H1 (cell line): ENCODE measurements around the gene SRRM3. TPM values are rescaled to one million over a fixed set of nuclear protein-coding genes. Genes with fewer than 3 reads are reported as not detected.

Experiments used
- CTCF ChIA-PET: fragments of 300-600 bp; sonication (Branson Sonifier 250); formaldehyde crosslinking; loops from one replicate; lab custom pipeline; 2021; ENCODE audit not compliant: partially characterized antibody; lab: Charles Lee
- POLR2A ChIA-PET: fragments of 300-600 bp; sonication (Branson Sonifier 250); formaldehyde crosslinking; loops from one replicate; lab custom pipeline; 2021; ENCODE audit warnings: inconsistent platforms; ENCODE audit not compliant: partially characterized antibody; lab: Charles Lee
- DNase-seq, 2 experiments: peaks; one replicate each; pipeline versions ENCODE4 v3.0.0 to v3.0.0-alpha.2; 2010 to 2022; ENCODE audit warnings: low spot score in 2 of 2, low read depth in 1 of 2, mixed read lengths in 1 of 2
- FAIRE-seq: peaks from 2 replicates; lab custom pipeline; 2011; peaks lifted over from hg19 to GRCh38; lab: Jason Lieb, UNC
- H2AFZ ChIP-seq: 2 replicates; pipeline ENCODE4 v1.8.1; 2012; ENCODE audit warnings: low read length, inconsistent platforms
- H2AK5ac ChIP-seq: 2 replicates; pipeline ENCODE4 v1.6.1; 2013; ENCODE audit warnings: low read depth, low read length
- H2BK120ac ChIP-seq: replicated peaks from 2 replicates; pipeline ENCODE3; 2013; ENCODE audit warnings: low read depth, low read length, inconsistent platforms
- H2BK12ac ChIP-seq: 2 replicates; pipeline ENCODE4 v1.6.1; 2013; ENCODE audit warnings: low read depth, low read length
- H2BK15ac ChIP-seq: 2 replicates; pipeline ENCODE4 v1.6.1; 2013; ENCODE audit warnings: low read length
- H2BK20ac ChIP-seq: 2 replicates; pipeline ENCODE4 v1.6.1; 2013; ENCODE audit warnings: low read length
- H2BK5ac ChIP-seq: 2 replicates; pipeline ENCODE4 v1.6.1; 2013; ENCODE audit warnings: low read depth, low read length
- H3K14ac ChIP-seq: 2 replicates; pipeline ENCODE4 v1.6.1; 2013; ENCODE audit warnings: inconsistent platforms; ENCODE audit not compliant: insufficient read length
- H3K18ac ChIP-seq: 2 replicates; pipeline ENCODE4 v1.6.1; 2013; ENCODE audit warnings: low read length; ENCODE audit errors: extremely low read depth
- H3K23ac ChIP-seq: 2 replicates; pipeline ENCODE4 v1.6.1; 2013; ENCODE audit warnings: inconsistent platforms; ENCODE audit not compliant: insufficient read length
- H3K23me2 ChIP-seq: 2 replicates; pipeline ENCODE4 v1.6.1; 2013; ENCODE audit warnings: low read depth, low read length
- H3K27ac ChIP-seq: 2 replicates; pipeline ENCODE4 v1.6.1; 2011; ENCODE audit warnings: low read depth, low read length, inconsistent platforms
- H3K27me3 ChIP-seq, 4 experiments: replicated peaks in 1 of 4; 1 replicate in 1 of 4; 2 replicates in 3 of 4; pipeline versions ENCODE4 v1.6.1 to v1.8.1; 2011 to 2013; ENCODE audit warnings: low read length in 3 of 4, mild to moderate bottlenecking in 3 of 4, inconsistent platforms in 2 of 4, mixed read lengths in 2 of 4, moderate library complexity in 1 of 4; ENCODE audit not compliant: control insufficient read depth in 3 of 4, insufficient read depth in 3 of 4; ENCODE audit errors: extremely low read depth in 1 of 4
- H3K36me3 ChIP-seq, 4 experiments: 2 replicates each; pipeline versions ENCODE4 v1.6.1 to v1.8.1; 2011 to 2013; ENCODE audit warnings: mild to moderate bottlenecking in 4 of 4, low read length in 3 of 4, moderate library complexity in 2 of 4, control low read depth in 1 of 4, inconsistent platforms in 1 of 4; ENCODE audit not compliant: insufficient read depth in 4 of 4, control insufficient read depth in 2 of 4
- H3K4ac ChIP-seq: replicated peaks from 2 replicates; pipeline ENCODE3; 2013; ENCODE audit warnings: low read length, low read depth, mixed read lengths, inconsistent platforms; ENCODE audit not compliant: insufficient read length
- H3K4me1 ChIP-seq, 4 experiments: replicated peaks in 1 of 4; 1 replicate in 1 of 4; 2 replicates in 3 of 4; pipeline versions ENCODE4 v1.6.1 to v1.8.1; 2011 to 2013; ENCODE audit warnings: low read length in 3 of 4, inconsistent platforms in 2 of 4, mixed read lengths in 1 of 4; ENCODE audit not compliant: insufficient read depth in 4 of 4, control insufficient read depth in 3 of 4
- H3K4me2 ChIP-seq, 2 experiments: 2 replicates each; pipeline versions ENCODE4 v1.6.1 to v1.8.1; 2011 to 2013; ENCODE audit warnings: low read depth in 2 of 2, low read length in 2 of 2, control low read depth in 1 of 2, inconsistent platforms in 1 of 2, mild to moderate bottlenecking in 1 of 2; ENCODE audit not compliant: insufficient read depth in 1 of 2
- H3K4me3 ChIP-seq, 4 experiments: fragments of 200-600, 300-600 bp in 1 of 4; sonication (generic), shearing (Covaris generic), sonication (Bioruptor Twin) in 1 of 4; 2 replicates each; pipeline versions ENCODE4 v1.5.1 to v1.8.1; 2011 to 2016; ENCODE audit warnings: low read length in 4 of 4, low read depth in 3 of 4, control low read depth in 2 of 4, inconsistent platforms in 2 of 4, mild to moderate bottlenecking in 2 of 4, mixed read lengths in 1 of 4, moderate library complexity in 1 of 4; ENCODE audit not compliant: insufficient read depth in 2 of 4; ENCODE audit errors: extremely low read depth in 1 of 4
- H3K56ac ChIP-seq: replicated peaks from 2 replicates; pipeline ENCODE3; 2013; ENCODE audit warnings: low read depth, mild to moderate bottlenecking, mixed read lengths, low read length, inconsistent platforms; ENCODE audit not compliant: insufficient read length
- H3K79me1 ChIP-seq: 2 replicates; pipeline ENCODE4 v1.6.1; 2013; ENCODE audit warnings: low read depth, low read length, control low read depth
- H3K79me2 ChIP-seq, 2 experiments: 2 replicates each; pipeline versions ENCODE4 v1.6.1 to v1.8.1; 2012 to 2013; ENCODE audit warnings: low read length in 2 of 2, mild to moderate bottlenecking in 2 of 2, inconsistent platforms in 1 of 2; ENCODE audit not compliant: insufficient read depth in 2 of 2, control insufficient read depth in 1 of 2
- H3K9ac ChIP-seq, 4 experiments: replicated peaks in 1 of 4; 1 replicate in 1 of 4; 2 replicates in 3 of 4; pipeline versions ENCODE4 v1.6.1 to v1.8.1; 2011 to 2013; ENCODE audit warnings: low read depth in 3 of 4, low read length in 3 of 4, control low read depth in 2 of 4, mild to moderate bottlenecking in 2 of 4, moderate library complexity in 2 of 4, inconsistent platforms in 1 of 4; ENCODE audit errors: extremely low read depth in 1 of 4
- H3K9me3 ChIP-seq, 2 experiments: 2 replicates each; pipeline versions ENCODE4 v1.6.1 to v1.8.1; 2012 to 2013; ENCODE audit warnings: mild to moderate bottlenecking in 2 of 2, moderate library complexity in 2 of 2, control low read depth in 1 of 2, inconsistent platforms in 1 of 2, low read depth in 1 of 2, low read length in 1 of 2, mixed read lengths in 1 of 2; ENCODE audit not compliant: insufficient read depth in 2 of 2
- H4K20me1 ChIP-seq, 2 experiments: replicated peaks in 1 of 2; 2 replicates each; pipeline versions ENCODE3 to v1.8.1; 2011 to 2013; ENCODE audit warnings: inconsistent platforms in 2 of 2, low read length in 2 of 2, mild to moderate bottlenecking in 1 of 2; ENCODE audit not compliant: insufficient read depth in 2 of 2, control insufficient read depth in 1 of 2
- H4K5ac ChIP-seq: 2 replicates; pipeline ENCODE4 v1.6.1; 2013; ENCODE audit warnings: low read length, low read depth, mixed read lengths, inconsistent platforms; ENCODE audit not compliant: insufficient read length
- H4K8ac ChIP-seq: 2 replicates; pipeline ENCODE4 v1.8.0; 2013; ENCODE audit warnings: mild to moderate bottlenecking, moderate library complexity, low read length, inconsistent platforms; ENCODE audit not compliant: insufficient read depth; ENCODE audit errors: extremely low read depth
- H4K91ac ChIP-seq: replicated peaks from 2 replicates; pipeline ENCODE3; 2013; ENCODE audit warnings: low read length, mixed read lengths, inconsistent platforms; ENCODE audit not compliant: insufficient read length
- CTCF ChIP-seq, 3 experiments: IDR thresholded peaks; 1 replicate in 2 of 3; 2 replicates in 1 of 3; pipeline versions ENCODE4 v1.5.1 to v1.6.1; 2011; ENCODE audit warnings: low read length in 3 of 3, mild to moderate bottlenecking in 3 of 3, inconsistent platforms in 2 of 3, low read depth in 1 of 3, moderate library complexity in 1 of 3; ENCODE audit not compliant: insufficient read depth in 1 of 3; ENCODE audit errors: control extremely low read depth in 1 of 3
- GTF2F1 ChIP-seq: IDR thresholded peaks from 2 replicates; pipeline ENCODE4 v1.6.1; 2012; ENCODE audit warnings: low read depth, low read length, improper control_type of control experiment, borderline replicate concordance
- RAD21 ChIP-seq, 2 experiments: IDR thresholded peaks in 1 of 2; conservative IDR thresholded peaks in 1 of 2; 2 replicates each; pipeline ENCODE4 v1.6.1; 2011; ENCODE audit warnings: low read depth in 2 of 2, low read length in 2 of 2, improper control_type of control experiment in 1 of 2, inconsistent platforms in 1 of 2, mild to moderate bottlenecking in 1 of 2, moderate library complexity in 1 of 2
- SUZ12 ChIP-seq: fragments of 200-600 bp; sonication (generic); IDR thresholded peaks from 2 replicates; pipeline ENCODE4 v1.6.1; 2012; ENCODE audit warnings: mild to moderate bottlenecking, inconsistent platforms, low read length, moderate library complexity, mixed read lengths
- YY1 ChIP-seq: IDR thresholded peaks from 2 replicates; pipeline ENCODE4 v1.6.1; 2011; ENCODE audit warnings: low read depth, mild to moderate bottlenecking, low read length
- WGBS, 2 experiments: shearing (Covaris generic) in 1 of 2; methylation state at CpG; one replicate each; pipeline versions ENCODE4 v1.1.6 to v1.1.7; 2013 to 2015; ENCODE audit warnings: low lambda C conversion rate in 2 of 2, mixed read lengths in 2 of 2, inconsistent platforms in 1 of 2, low coverage in 1 of 2, missing lambda C conversion rate in 1 of 2; ENCODE audit not compliant: insufficient replicate concordance in 2 of 2, insufficient coverage in 1 of 2, insufficient read length in 1 of 2; ENCODE audit errors: extremely low coverage in 1 of 2, missing lambda C conversion rate in 1 of 2; 5-methylcytosine and 5-hydroxymethylcytosine counted together
- polyA plus RNA-seq, 7 experiments: library from polyadenylated mRNA; depleted of rRNA in 3 of 7; stranded (reverse) in 5 of 7; unstranded in 2 of 7; fragments of >200 nt in 5 of 7; fragments of 200-250 nt in 2 of 7; gene quantifications; 1 replicate in 5 of 7; 2 replicates in 1 of 7; 4 replicates in 1 of 7; pipeline versions ENCODE4 v1.2.1 to v1.2.3, GENCODE V29; 2011 to 2013; ENCODE audit warnings: missing spikeins in 2 of 7, mixed read lengths in 2 of 7
- total RNA-seq: library from RNA; stranded (reverse); fragmentation: NEBNext Ultra II Directional; extraction: Animal tissue kit (Norgen Biotek cat#: 25700); gene quantifications from 2 replicates; pipeline ENCODE4 v1.2.1, GENCODE V29; 2021

SRRM3 gene
- total and polyA plus RNA-seq, 2 of the 8 experiments (the other 6 are each of a cell fraction or from before 2014, with no cell fraction given), result 10.4 to 17.4 TPM

- Histone ChIP-seq H3K27ac (no peak overlapping the region), H3K79me2 (peaks cover 12 to 91% of the 10 kb centered on the region in 2 experiments), H3K4me1 (peaks cover 0 to 4% (median under 1%) of the 10 kb centered on the region in 4 experiments; a peak in 2 of 7 replicates), H2BK12ac (no peak overlapping the region), H3K18ac (no peak overlapping the region), H4K5ac (no peak overlapping the region), H2BK5ac (no peak overlapping the region), H3K4me3 (no peak overlapping the region), H2AK5ac (no peak overlapping the region), H2AFZ (no peak overlapping the region), H2BK20ac (no peak overlapping the region), H3K4me2 (no peak overlapping the region), H3K27me3 (no peaks in the 10 kb centered on the region), H3K79me1 (peaks cover 7% of the 10 kb centered on the region), H3K23me2 (no peaks in the 10 kb centered on the region), H3K4ac (no peak overlapping the region), H3K56ac (no peak overlapping the region), H2BK120ac (no peak overlapping the region), H3K23ac (no peak overlapping the region), H3K9ac (no peak overlapping the region), H4K8ac (no peak overlapping the region), H3K36me3 (peaks cover 22 to 55% (median 44%) of the 10 kb centered on the region in 4 experiments), H4K91ac (no peak overlapping the region), H3K14ac (no peak overlapping the region), H3K9me3 (no peaks in the 10 kb centered on the region), H2BK15ac (no peak overlapping the region), H4K20me1 (peaks cover 43% of the 10 kb centered on the region in 2 experiments)
- no peak for DNase-seq
- FAIRE-seq, result no peak
- ChIA-PET POLR2A (interaction anchor here (1.8 to 15.6 kb wide), 4 partner anchors 9 to 24 kb away, joined by 9 to 249 read pairs (median 12); partner anchors contain the start of gene YWHAG), CTCF (interaction anchor here (0.8 to 2.2 kb wide), 10 partner anchors 8 to 153 kb away, joined by 3 to 5 read pairs (median 3); no protein-coding TSS in a partner anchor)
- peak; percentile 31 to 63 (median 49); a peak in 3 of 4 replicates for TF ChIP-seq CTCF (IDR thresholded peaks at IDR 0.05; ENCODE audit: control extremely low read depth in 1 of 3, insufficient read depth in 1 of 3, low read depth in 1 of 3, low read length in 3 of 3)
- TF ChIP-seq RAD21 (IDR thresholded peaks at IDR 0.05 in 1 of 2, conservative IDR thresholded peaks at IDR 0.05 in 1 of 2; ENCODE audit: low read depth in 2 of 2, low read length in 2 of 2), result peak; percentile 11 to 21; a peak in 2 of 4 replicates
- no peak for TF ChIP-seq GTF2F1
- no peak for TF ChIP-seq SUZ12
- TF ChIP-seq YY1, result peak; percentile 51; the same call in 1 of the 2 replicates
- WGBS, 2 experiments, result 93% methylated on average over 5 of the region's 5 CpGs; no CpG with 5 or more reads in 1 of the 2 experiments
These were observed 129.0 kb downstream of the SRRM3 start for GRCh38 chr7:76330673-76331072.
